Measurements from ENCODE around the gene RAB11FIP4. TPM values are rescaled to one million over a fixed set of nuclear protein-coding genes. Genes with fewer than 3 reads are reported as not detected.

RAB11FIP4 gene
- total RNA-seq, 1 experiment from 2014 or later, result 10.8 TPM

DNA sequence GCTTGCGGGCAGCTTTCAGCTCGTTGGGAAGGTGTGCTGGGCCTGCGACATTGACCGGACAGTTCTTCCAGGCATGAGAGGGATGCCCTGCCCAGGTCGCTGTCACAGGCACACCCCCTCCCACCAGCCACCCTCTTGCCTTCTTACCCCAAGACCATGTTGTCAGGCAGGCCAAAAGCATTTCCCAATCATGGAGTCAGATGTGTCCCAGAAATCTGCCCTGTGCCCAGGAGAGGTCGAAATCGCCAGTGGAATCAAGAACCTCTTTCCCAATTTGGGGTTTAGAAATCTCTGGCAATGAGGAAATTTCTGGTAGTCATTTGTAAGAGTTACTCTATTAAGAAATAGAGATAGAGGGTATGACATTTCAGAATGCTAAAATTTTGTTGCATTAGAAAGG lies 177.1 kb downstream of the RAB11FIP4 start:
- in situ Hi-C loops (cut with HindIII; ENCODE audit: low pct_unique_long_range_greater_than_20kb, low sequenced_read_pairs) (no loop called here), intact Hi-C loops (cut with micrococcal nuclease; ENCODE audit: unreplicated experiment) (no loop called here)
- POLR2A ChIA-PET, result no interaction called here
- TF ChIP-seq POLR2AphosphoS5 (IDR thresholded peaks at IDR 0.05; ENCODE audit: low read depth, low read length), result no peak
- TF ChIP-seq, protein P1, sequence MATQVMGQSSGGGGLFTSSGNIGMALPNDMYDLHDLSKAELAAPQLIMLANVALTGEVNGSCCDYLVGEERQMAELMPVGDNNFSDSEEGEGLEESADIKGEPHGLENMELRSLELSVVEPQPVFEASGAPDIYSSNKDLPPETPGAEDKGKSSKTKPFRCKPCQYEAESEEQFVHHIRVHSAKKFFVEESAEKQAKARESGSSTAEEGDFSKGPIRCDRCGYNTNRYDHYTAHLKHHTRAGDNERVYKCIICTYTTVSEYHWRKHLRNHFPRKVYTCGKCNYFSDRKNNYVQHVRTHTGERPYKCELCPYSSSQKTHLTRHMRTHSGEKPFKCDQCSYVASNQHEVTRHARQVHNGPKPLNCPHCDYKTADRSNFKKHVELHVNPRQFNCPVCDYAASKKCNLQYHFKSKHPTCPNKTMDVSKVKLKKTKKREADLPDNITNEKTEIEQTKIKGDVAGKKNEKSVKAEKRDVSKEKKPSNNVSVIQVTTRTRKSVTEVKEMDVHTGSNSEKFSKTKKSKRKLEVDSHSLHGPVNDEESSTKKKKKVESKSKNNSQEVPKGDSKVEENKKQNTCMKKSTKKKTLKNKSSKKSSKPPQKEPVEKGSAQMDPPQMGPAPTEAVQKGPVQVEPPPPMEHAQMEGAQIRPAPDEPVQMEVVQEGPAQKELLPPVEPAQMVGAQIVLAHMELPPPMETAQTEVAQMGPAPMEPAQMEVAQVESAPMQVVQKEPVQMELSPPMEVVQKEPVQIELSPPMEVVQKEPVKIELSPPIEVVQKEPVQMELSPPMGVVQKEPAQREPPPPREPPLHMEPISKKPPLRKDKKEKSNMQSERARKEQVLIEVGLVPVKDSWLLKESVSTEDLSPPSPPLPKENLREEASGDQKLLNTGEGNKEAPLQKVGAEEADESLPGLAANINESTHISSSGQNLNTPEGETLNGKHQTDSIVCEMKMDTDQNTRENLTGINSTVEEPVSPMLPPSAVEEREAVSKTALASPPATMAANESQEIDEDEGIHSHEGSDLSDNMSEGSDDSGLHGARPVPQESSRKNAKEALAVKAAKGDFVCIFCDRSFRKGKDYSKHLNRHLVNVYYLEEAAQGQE (IDR thresholded peaks at IDR 0.05; ENCODE audit: insufficient read depth in 1 of 2, low read depth in 2 of 2, low read length in 1 of 2), result no peak
- TF ChIP-seq, protein P2, sequence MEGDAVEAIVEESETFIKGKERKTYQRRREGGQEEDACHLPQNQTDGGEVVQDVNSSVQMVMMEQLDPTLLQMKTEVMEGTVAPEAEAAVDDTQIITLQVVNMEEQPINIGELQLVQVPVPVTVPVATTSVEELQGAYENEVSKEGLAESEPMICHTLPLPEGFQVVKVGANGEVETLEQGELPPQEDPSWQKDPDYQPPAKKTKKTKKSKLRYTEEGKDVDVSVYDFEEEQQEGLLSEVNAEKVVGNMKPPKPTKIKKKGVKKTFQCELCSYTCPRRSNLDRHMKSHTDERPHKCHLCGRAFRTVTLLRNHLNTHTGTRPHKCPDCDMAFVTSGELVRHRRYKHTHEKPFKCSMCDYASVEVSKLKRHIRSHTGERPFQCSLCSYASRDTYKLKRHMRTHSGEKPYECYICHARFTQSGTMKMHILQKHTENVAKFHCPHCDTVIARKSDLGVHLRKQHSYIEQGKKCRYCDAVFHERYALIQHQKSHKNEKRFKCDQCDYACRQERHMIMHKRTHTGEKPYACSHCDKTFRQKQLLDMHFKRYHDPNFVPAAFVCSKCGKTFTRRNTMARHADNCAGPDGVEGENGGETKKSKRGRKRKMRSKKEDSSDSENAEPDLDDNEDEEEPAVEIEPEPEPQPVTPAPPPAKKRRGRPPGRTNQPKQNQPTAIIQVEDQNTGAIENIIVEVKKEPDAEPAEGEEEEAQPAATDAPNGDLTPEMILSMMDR (IDR thresholded peaks at IDR 0.05), result no peak
- TF ChIP-seq SIN3A (IDR thresholded peaks at IDR 0.05; ENCODE audit: borderline replicate concordance, insufficient read depth, low read depth, low read length), result no peak
- Histone ChIP-seq H3K9me3 (ENCODE audit: control insufficient read depth, insufficient read depth, low read depth, low read length) (no peaks in the 10 kb centered on the region), H3K27me3 (ENCODE audit: control insufficient read depth, insufficient read depth, low read length) (no peaks in the 10 kb centered on the region), H3K36me3 (ENCODE audit: control insufficient read depth, insufficient read depth, low read length) (no peaks in the 10 kb centered on the region), H3K4me1 (ENCODE audit: control insufficient read depth, insufficient read depth, low read length) (peaks cover 83% of the 10 kb centered on the region), H3K4me3 (ENCODE audit: low read depth in 2 of 2, low read length in 2 of 2) (no peak overlapping the region), H3K27ac (ENCODE audit: low read length) (0 out of 2 replicates have a peak overlapping the region, but pooled peaks have one; percentile 10)
- ATAC-seq (no peak), DNase-seq (ENCODE audit: low read depth, low spot score) (no peak)
- no TSS peak for BruUV-seq (replicated peaks)
- CTCF ChIA-PET, result no interaction called here

DNA sequence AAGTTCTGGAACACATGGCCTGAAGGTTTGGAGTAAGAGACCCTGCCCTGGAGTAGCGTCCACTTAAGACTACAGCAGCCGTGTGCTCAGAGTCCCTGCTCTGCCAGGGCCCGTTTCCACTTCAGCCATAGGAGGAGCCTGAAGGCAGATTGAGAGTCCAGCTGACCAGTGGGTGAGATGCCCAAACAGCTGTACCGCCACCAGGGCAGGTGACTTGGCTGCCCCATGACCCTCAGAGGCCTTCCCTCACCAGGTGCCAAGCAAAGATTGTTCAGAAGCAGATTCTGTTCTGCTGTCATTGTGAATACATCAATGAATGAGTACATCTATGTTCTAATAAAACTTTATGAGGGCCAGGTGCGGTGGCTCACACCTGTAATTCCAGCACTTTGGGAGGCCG lies 178.8 kb downstream of the RAB11FIP4 start:
- no peaks in the 10 kb centered on the region for H3K36me3 ChIP-seq (ENCODE audit: control insufficient read depth, insufficient read depth, low read length)
- H3K4me3 ChIP-seq (ENCODE audit: low read depth in 2 of 2, low read length in 2 of 2), result no peak overlapping the region
- ChIA-PET POLR2A (interaction anchor here (0.6 kb wide), 1 partner anchor 557 kb away, joined by 4 read pairs; no protein-coding TSS in a partner anchor), CTCF (no interaction called here)
- DNase-seq (ENCODE audit: low read depth, low spot score), result no peak
- no peaks in the 10 kb centered on the region for H3K9me3 ChIP-seq (ENCODE audit: control insufficient read depth, insufficient read depth, low read depth, low read length)
- BruUV-seq (replicated peaks), result no TSS peak
- in situ Hi-C loops (cut with HindIII; ENCODE audit: low pct_unique_long_range_greater_than_20kb, low sequenced_read_pairs), result no loop called here
- 0 out of 2 replicates have a peak overlapping the region, but pooled peaks have one; percentile 32 for H3K27ac ChIP-seq (ENCODE audit: low read length)
- intact Hi-C loops (cut with micrococcal nuclease; ENCODE audit: unreplicated experiment), result no loop called here
- ATAC-seq, result no peak
- no peak for TF ChIP-seq TCF7L2 (IDR thresholded peaks at IDR 0.05; ENCODE audit: low read depth, low read length)
- TF ChIP-seq, protein P2 (IDR thresholded peaks at IDR 0.05), result no peak
- no peak for TF ChIP-seq POLR2AphosphoS5 (IDR thresholded peaks at IDR 0.05; ENCODE audit: low read depth, low read length)
- TF ChIP-seq SIN3A (IDR thresholded peaks at IDR 0.05; ENCODE audit: borderline replicate concordance, insufficient read depth, low read depth, low read length), result no peak
- TF ChIP-seq, protein P1 (IDR thresholded peaks at IDR 0.05; ENCODE audit: insufficient read depth in 1 of 2, low read depth in 2 of 2, low read length in 1 of 2), result no peak
- H3K27me3 ChIP-seq (ENCODE audit: control insufficient read depth, insufficient read depth, low read length), result no peaks in the 10 kb centered on the region
- peaks cover 81% of the 10 kb centered on the region for H3K4me1 ChIP-seq (ENCODE audit: control insufficient read depth, insufficient read depth, low read length)
